SK-N-SH treated with all-trans-retinoic acid at 6 μM for 48 hours (cell line): ENCODE measurements around the gene PAX5.

Experiments
- ATAC-seq: fragments of 200-7000 bp; cut with Tn5 transposase; 3 replicates; pipeline ENCODE4 v1.9.1; 2020; ENCODE audit warnings: mild to moderate bottlenecking, moderate library complexity
- ARNTL ChIP-seq: fragments of 450-650 bp; formaldehyde crosslinking; IDR thresholded peaks from 2 replicates; pipeline ENCODE4 v1.5.0; 2020; ENCODE audit warnings: low read depth, mild to moderate bottlenecking, moderate library complexity, borderline replicate concordance
- CREB5 ChIP-seq: fragments of 250-450 bp; sonication (Bioruptor Pico); IDR thresholded peaks from 2 replicates; pipeline ENCODE4 v1.5.1; 2020; ENCODE audit warnings: low read depth, mild to moderate bottlenecking, moderate library complexity
- CSDC2 ChIP-seq: fragments of 250-450 bp; sonication (Bioruptor Pico); IDR thresholded peaks from 2 replicates; pipeline ENCODE4 v1.5.0; 2020; ENCODE audit warnings: mild to moderate bottlenecking, moderate library complexity
- CSRNP3 ChIP-seq: fragments of 250-450 bp; sonication (Bioruptor Pico); IDR thresholded peaks from 2 replicates; pipeline ENCODE4 v1.5.1; 2021; ENCODE audit warnings: mild to moderate bottlenecking, moderate library complexity
- ESRRG ChIP-seq: fragments of 250-450 bp; sonication (Bioruptor Pico); IDR thresholded peaks from 2 replicates; pipeline ENCODE4 v1.6.1; 2021; ENCODE audit warnings: mild to moderate bottlenecking
- GLIS3 ChIP-seq: fragments of 250-450 bp; sonication (Bioruptor Pico); IDR thresholded peaks from 2 replicates; pipeline ENCODE4 v1.5.0; 2020; ENCODE audit warnings: mild to moderate bottlenecking, moderate library complexity
- ISL1 ChIP-seq: fragments of 250-450 bp; sonication (Bioruptor Pico); IDR thresholded peaks from 2 replicates; pipeline ENCODE4 v2.1.2; 2022; ENCODE audit warnings: mild to moderate bottlenecking, moderate library complexity
- OSR1 ChIP-seq: fragments of 250-450 bp; sonication (Bioruptor Pico); IDR thresholded peaks from 2 replicates; pipeline ENCODE4 v1.8.0; 2022; ENCODE audit warnings: moderate library complexity, mild to moderate bottlenecking, inconsistent platforms
- PATZ1 ChIP-seq: fragments of 250-450 bp; sonication (Bioruptor Pico); IDR thresholded peaks from 2 replicates; pipeline ENCODE4 v1.8.0; 2020; ENCODE audit warnings: mild to moderate bottlenecking, moderate library complexity, borderline replicate concordance
- POU6F1 ChIP-seq: fragments of 250-450 bp; sonication (Bioruptor Pico); IDR thresholded peaks from 2 replicates; pipeline ENCODE4 v1.8.0; 2021; ENCODE audit warnings: low read depth, mild to moderate bottlenecking, moderate library complexity, borderline replicate concordance
- PPARA ChIP-seq: fragments of 250-450 bp; sonication (Bioruptor Pico); IDR thresholded peaks from 2 replicates; pipeline ENCODE4 v1.5.0; 2020; ENCODE audit warnings: mild to moderate bottlenecking, borderline replicate concordance
- RARB ChIP-seq: fragments of 250-450 bp; sonication (Bioruptor Pico); IDR thresholded peaks from 2 replicates; pipeline ENCODE4 v1.8.0; 2021; ENCODE audit warnings: mild to moderate bottlenecking, moderate library complexity
- SNAI2 ChIP-seq: fragments of 250-450 bp; sonication (Bioruptor Pico); IDR thresholded peaks from 2 replicates; pipeline ENCODE4 v1.5.0; 2020; ENCODE audit warnings: mild to moderate bottlenecking, moderate library complexity
- TCF4 ChIP-seq: fragments of 250-450 bp; sonication (Bioruptor Pico); IDR thresholded peaks from 2 replicates; pipeline ENCODE4 v1.8.0; 2021; ENCODE audit warnings: mild to moderate bottlenecking, moderate library complexity, borderline replicate concordance
- TOX ChIP-seq: fragments of 250-450 bp; sonication (Bioruptor Pico); IDR thresholded peaks from 2 replicates; pipeline ENCODE4 v1.8.0; 2021; ENCODE audit warnings: mild to moderate bottlenecking, moderate library complexity, borderline replicate concordance
- TSHZ2 ChIP-seq: fragments of 250-450 bp; sonication (Bioruptor Pico); IDR thresholded peaks from 2 replicates; pipeline ENCODE4 v1.5.0; 2020; ENCODE audit warnings: mild to moderate bottlenecking, moderate library complexity
- ZC3H10 ChIP-seq: fragments of 250-450 bp; sonication (Bioruptor Pico); IDR thresholded peaks from 2 replicates; pipeline ENCODE4 v1.5.1; 2021; ENCODE audit warnings: mild to moderate bottlenecking, moderate library complexity
- ZFP3 ChIP-seq: fragments of 250-450 bp; sonication (Bioruptor Pico); IDR thresholded peaks from 2 replicates; pipeline ENCODE4 v1.5.0; 2020; ENCODE audit warnings: mild to moderate bottlenecking, moderate library complexity
- ZFP30 ChIP-seq: fragments of 450-650 bp; formaldehyde crosslinking; IDR thresholded peaks from 2 replicates; pipeline ENCODE4 v1.5.0; 2022; ENCODE audit warnings: mild to moderate bottlenecking, moderate library complexity
- ZNF565 ChIP-seq: fragments of 450-650 bp; formaldehyde crosslinking; conservative IDR thresholded peaks from 2 replicates; pipeline ENCODE4 v1.5.0; 2020; ENCODE audit warnings: low read depth, mild to moderate bottlenecking, moderate library complexity
- ZNF70 ChIP-seq: fragments of 450-650 bp; formaldehyde crosslinking; IDR thresholded peaks from 2 replicates; pipeline ENCODE4 v1.5.0; 2020; ENCODE audit warnings: mild to moderate bottlenecking, moderate library complexity
- ZNF8 ChIP-seq: fragments of 450-650 bp; formaldehyde crosslinking; IDR thresholded peaks from 2 replicates; pipeline ENCODE4 v1.5.0; 2020; ENCODE audit warnings: mild to moderate bottlenecking, moderate library complexity

The PAX5 gene

GRCh38 chr9:36816371-36816770 is 217.7 kb downstream of the PAX5 start (continued):
- TF ChIP-seq OSR1 (CRISPR knock-in tag), result no peak
- no peak for TF ChIP-seq ARNTL (CRISPR knock-in tag)
- TF ChIP-seq, all 23 proteins: peak for 0

- no peak for ATAC-seq
- no peak for TF ChIP-seq POU6F1 (CRISPR knock-in tag)
- no peak for TF ChIP-seq SNAI2
- no peak for TF ChIP-seq CSRNP3 (CRISPR knock-in tag)
- TF ChIP-seq RARB (CRISPR knock-in tag), result no peak
- no peak for TF ChIP-seq ZNF8 (CRISPR knock-in tag)
- no peak for TF ChIP-seq TOX (CRISPR knock-in tag)
- TF ChIP-seq PATZ1 (CRISPR knock-in tag), result no peak
- TF ChIP-seq ZC3H10, result no peak
- TF ChIP-seq CREB5, result no peak
- TF ChIP-seq ZNF70, result no peak
- TF ChIP-seq ISL1 (CRISPR knock-in tag), result no peak
- no peak for TF ChIP-seq ZFP3
- no peak for TF ChIP-seq ZNF565 (CRISPR knock-in tag)
- no peak for TF ChIP-seq TSHZ2 (CRISPR knock-in tag)
- TF ChIP-seq CSDC2 (CRISPR knock-in tag), result no peak
- TF ChIP-seq ZFP30 (CRISPR knock-in tag), result no peak
- TF ChIP-seq GLIS3, result no peak
- no peak for TF ChIP-seq PPARA (CRISPR knock-in tag)
These were observed 218.3 kb downstream of the PAX5 start for GRCh38 chr9:36815566-36816348.

- ATAC-seq, result no peak
- TF ChIP-seq ZFP3 (no peak), ZNF70 (no peak), ARNTL (CRISPR knock-in tag) (no peak), CREB5 (no peak), RARB (CRISPR knock-in tag) (no peak), PATZ1 (CRISPR knock-in tag) (no peak), ZNF8 (CRISPR knock-in tag) (no peak), PPARA (CRISPR knock-in tag) (no peak), TCF4 (CRISPR knock-in tag) (no peak), GLIS3 (no peak), CSDC2 (CRISPR knock-in tag) (no peak), TSHZ2 (CRISPR knock-in tag) (no peak), ESRRG (CRISPR knock-in tag) (no peak)
These were observed 219.0 kb downstream of the PAX5 start for GRCh38 chr9:36815023-36815422.
